Stimulated activated CD8-positive, alpha-beta memory T cell treated with anti-CD3 and anti-CD28 coated beads, Interleukin-15, amount 100 ng/mL, for 48 hours (primary cell): ENCODE measurements around the gene NEURL4.
A peak's percentile ranks its signal among the peaks of the same experiment; 100 is the strongest.
"Not testable (repeated sequence)": the region's sequence is repeated elsewhere in the genome, so short reads cannot be mapped to it uniquely, and the experiment has no call there.

Experiments
- DNase-seq, 2 donors: peaks; one replicate each; pipeline ENCODE4 v3.0.0-alpha.2; 2020; ENCODE audit warnings: low read depth in 2 of 2

The NEURL4 gene

GRCh38 chr17:7347630-7348477 is 18.7 kb upstream of the NEURL4 start:
- no peak for DNase-seq

- DNase-seq: no peak
Measured at GRCh38 chr17:7346761-7347614, 17.9 kb upstream of the NEURL4 start.

DNA sequence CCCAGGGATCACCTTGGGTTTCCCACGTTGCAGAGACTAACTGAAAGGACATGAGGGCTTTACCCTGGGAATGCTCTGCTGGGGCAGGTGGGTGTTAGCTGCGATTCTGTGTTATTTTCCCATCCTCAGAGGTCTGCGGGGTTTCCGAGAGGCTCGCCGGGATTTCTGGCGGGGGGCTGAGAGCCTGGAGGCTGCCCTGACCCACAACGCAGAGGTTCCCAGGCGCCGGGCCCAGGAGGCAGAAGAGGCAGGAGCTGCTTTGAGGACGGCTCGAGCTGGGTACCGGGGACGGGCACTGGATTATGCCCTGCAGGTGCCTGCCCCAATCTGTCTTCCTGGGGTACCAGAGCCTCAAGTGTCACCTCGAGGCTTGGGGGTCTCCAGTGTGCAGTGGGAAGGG is 14.1 kb upstream of the NEURL4 start:
- DNase-seq: no peak

DNA sequence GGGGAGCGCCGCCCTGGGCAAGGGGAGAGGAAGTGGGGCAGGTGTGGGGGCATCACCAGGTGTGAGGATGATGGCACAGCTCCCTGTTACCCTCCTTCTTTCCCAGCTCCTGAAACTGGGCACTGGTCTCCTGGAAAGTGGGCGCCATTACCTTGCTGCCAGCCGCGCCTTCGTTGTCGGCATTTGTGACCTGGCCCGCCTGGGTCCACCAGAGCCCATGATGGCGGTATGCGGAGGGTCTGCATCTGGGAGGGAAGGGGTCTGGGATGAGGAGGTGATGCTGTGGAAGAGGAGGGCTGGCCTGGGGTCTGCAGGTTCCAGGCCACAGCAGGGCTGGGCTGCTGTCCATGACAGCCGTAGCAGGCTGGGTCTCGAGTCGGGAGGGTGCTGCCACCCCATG is 12.7 kb upstream of the NEURL4 start:
- no peak for DNase-seq

DNA sequence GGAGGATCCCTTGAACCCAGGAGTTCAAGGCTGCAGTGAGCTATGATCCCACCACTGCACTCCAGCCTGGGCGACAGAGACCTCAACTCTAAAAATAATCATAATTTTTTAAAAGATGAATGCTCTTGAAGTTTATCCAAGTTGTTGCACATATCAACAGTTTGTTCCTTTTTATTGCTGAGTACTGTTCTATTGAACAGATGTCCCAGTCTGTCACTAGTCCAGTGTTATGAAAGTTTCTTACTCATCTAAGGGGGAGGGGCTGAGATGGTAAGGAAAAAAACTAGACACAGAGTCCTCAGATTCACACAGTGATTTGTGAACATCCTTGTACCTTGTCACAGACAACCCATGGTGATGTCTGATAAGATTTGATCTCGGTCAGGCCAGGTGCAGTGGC is 11.0 kb upstream of the NEURL4 start:
- no peak for DNase-seq

- not testable (repeated sequence) for DNase-seq
Measured at GRCh38 chr17:7337600-7337999, 8.5 kb upstream of the NEURL4 start.

GRCh38 chr17:7336240-7337175 is 7.4 kb upstream of the NEURL4 start, which contains the start of gene ACAP1:
Gene ACAP1 (plus strand): TSS chr17:7336529. CDS start chr17:7336735, 206 bp downstream.
- DNase-seq: peak; percentile 80 to 81

- DNase-seq: not testable (repeated sequence)
Measured at GRCh38 chr17:7335765-7336164, 6.6 kb upstream of the NEURL4 start.

DNA sequence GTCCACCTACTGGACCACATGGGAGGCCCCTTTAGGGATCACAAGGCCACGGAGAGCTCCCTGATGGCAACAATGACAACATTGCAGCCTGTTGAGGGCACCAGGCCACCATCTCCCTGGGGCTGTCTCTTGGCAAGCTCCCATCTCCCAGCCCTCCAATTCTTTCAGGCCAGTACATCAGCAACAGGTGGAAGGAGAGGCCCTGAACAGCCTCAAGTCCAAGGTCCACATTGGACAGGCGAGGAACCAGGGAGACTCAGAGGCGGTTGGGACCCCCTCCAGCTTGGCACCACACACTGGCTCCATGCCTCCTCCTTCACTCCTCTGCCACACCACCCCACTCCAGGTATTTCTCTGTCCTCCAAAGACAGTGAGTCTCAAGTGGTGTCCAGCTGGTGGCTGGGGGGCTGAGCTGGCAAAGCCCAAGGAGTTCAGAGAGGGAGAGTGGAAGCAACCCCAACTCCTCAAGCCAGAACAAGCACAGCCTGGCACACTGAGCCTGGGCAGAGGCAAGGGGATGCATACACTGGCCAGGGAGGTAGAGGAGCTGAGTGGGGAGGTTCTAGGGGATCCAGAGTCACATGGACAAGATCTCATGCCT is 5.9 kb upstream of the NEURL4 start:
- DNase-seq: no peak

GRCh38 chr17:7332600-7333069 is 3.5 kb upstream of the NEURL4 start:
- DNase-seq: not testable (repeated sequence)

- no peak for DNase-seq
Measured at GRCh38 chr17:7332111-7332510, 3.0 kb upstream of the NEURL4 start.

GRCh38 chr17:7330638-7331015 is 1.5 kb upstream of the NEURL4 start:
- DNase-seq: no peak

GRCh38 chr17:7329997-7330637 is 982 bp upstream of the NEURL4 start:
- DNase-seq: peak; percentile 70 to 75

- DNase-seq: peak; percentile 94 to 96
Measured at GRCh38 chr17:7329374-7329996, 350 bp upstream of the NEURL4 start.

GRCh38 chr17:7328009-7328408 is 1.1 kb downstream of the NEURL4 start:
- DNase-seq: no peak

DNA sequence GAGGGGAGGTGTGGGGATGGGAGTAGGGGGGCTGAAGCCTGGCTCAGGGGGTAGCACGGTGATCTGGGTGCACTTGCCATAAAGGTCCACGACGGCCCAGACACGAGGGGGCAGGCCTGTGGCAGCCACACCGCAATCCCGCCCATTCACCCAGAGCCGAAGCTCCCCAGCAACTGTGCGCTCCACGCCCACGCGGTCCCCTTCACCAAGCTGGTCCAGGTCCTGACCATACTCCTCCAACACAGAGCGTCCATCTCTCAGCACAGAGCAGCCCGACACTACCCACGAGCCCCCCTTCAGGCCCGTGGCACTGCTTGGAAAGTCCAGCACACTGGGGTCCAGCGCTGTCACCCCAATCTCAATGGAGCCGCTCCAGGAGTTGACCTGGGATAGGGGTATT is 1.6 kb downstream of the NEURL4 start:
- no peak for DNase-seq

GRCh38 chr17:7327056-7327455 is 2.1 kb downstream of the NEURL4 start:
- no peak for DNase-seq

GRCh38 chr17:7326186-7326585 is 2.9 kb downstream of the NEURL4 start:
- no peak for DNase-seq

DNA sequence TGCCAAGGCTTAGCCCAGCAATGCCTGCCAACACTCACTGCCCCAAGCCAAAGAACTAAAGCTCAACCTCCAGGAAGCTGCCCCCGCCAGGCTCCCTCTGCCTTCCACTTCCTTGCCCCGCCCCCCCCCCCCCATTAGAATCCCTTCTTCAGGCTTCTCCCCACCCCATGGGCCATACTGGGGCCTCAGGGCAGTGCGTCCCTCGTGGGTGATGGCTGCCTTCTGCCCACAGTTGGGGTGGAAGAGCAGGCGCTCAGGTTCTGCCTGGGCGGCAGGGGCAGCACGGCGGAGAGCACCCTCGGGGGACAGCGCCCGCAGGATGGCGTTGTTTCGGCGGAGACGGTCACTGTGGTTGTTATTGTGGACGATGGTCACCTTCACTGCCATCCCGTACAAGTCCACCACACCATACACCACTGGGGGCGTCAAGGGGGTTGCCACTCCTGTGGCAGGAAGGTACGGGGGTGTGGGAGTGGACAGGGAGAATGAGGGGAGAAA is 4.1 kb downstream of the NEURL4 start:
- no peak for DNase-seq

- no peak for DNase-seq
Measured at GRCh38 chr17:7324438-7324779, 4.7 kb downstream of the NEURL4 start.
